Esophagus muscularis mucosa (tissue), 3 donors: ENCODE data around the gene PIP5K1B.

Experiments
- POLR2A ChIP-seq: fragments of 450-650 bp; IDR thresholded peaks from one replicate; pipeline ENCODE4 v1.6.1; 2017; ENCODE audit warnings: antibody characterized with exemption, moderate library complexity, mild to moderate bottlenecking, low read depth
- POLR2AphosphoS5 ChIP-seq, 2 donors: sonication (generic); formaldehyde crosslinking; IDR thresholded peaks; one replicate each; pipeline ENCODE4 v1.6.1; 2017; ENCODE audit warnings: antibody characterized with exemption in 2 of 2
- TF ChIP-seq, protein P1 (sequence below), 3 experiments: fragments of 200-600 bp in 2 of 3; fragments of 450-650 bp in 1 of 3; sonication (generic) in 2 of 3; IDR thresholded peaks; one replicate each; pipeline ENCODE4 v1.5.1; 2017 to 2019; ENCODE audit warnings: antibody characterized with exemption in 3 of 3, mild to moderate bottlenecking in 2 of 3, moderate library complexity in 1 of 3

GRCh38 chr9:69013382-69013727, 308.3 kb downstream of the PIP5K1B start:
- TF ChIP-seq POLR2AphosphoS5 (IDR thresholded peaks at IDR 0.05) (no peak), POLR2A (no peak)
- TF ChIP-seq, protein P1, sequence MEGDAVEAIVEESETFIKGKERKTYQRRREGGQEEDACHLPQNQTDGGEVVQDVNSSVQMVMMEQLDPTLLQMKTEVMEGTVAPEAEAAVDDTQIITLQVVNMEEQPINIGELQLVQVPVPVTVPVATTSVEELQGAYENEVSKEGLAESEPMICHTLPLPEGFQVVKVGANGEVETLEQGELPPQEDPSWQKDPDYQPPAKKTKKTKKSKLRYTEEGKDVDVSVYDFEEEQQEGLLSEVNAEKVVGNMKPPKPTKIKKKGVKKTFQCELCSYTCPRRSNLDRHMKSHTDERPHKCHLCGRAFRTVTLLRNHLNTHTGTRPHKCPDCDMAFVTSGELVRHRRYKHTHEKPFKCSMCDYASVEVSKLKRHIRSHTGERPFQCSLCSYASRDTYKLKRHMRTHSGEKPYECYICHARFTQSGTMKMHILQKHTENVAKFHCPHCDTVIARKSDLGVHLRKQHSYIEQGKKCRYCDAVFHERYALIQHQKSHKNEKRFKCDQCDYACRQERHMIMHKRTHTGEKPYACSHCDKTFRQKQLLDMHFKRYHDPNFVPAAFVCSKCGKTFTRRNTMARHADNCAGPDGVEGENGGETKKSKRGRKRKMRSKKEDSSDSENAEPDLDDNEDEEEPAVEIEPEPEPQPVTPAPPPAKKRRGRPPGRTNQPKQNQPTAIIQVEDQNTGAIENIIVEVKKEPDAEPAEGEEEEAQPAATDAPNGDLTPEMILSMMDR (IDR thresholded peaks at IDR 0.05) = no peak
